SU-DHL-6 (cell line): ENCODE data around the gene NOP16.

ENCODE experiments used
- EZH2phosphoT487 ChIP-seq: fragments of 200-600 bp; sonication (generic), shearing (Covaris generic); conservative IDR thresholded peaks from 2 replicates; pipeline ENCODE4 v1.6.1; 2018; ENCODE audit warnings: mild to moderate bottlenecking, antibody characterized with exemption, low read length, moderate library complexity, mixed read lengths
- TF ChIP-seq, protein P1 (sequence below): fragments of 200-600 bp; sonication (generic); IDR thresholded peaks from one replicate; pipeline ENCODE4 v1.5.1; 2017; ENCODE audit warnings: antibody characterized with exemption, mild to moderate bottlenecking, low read length, moderate library complexity; ENCODE audit not compliant: insufficient read depth, poor library complexity, severe bottlenecking

DNA sequence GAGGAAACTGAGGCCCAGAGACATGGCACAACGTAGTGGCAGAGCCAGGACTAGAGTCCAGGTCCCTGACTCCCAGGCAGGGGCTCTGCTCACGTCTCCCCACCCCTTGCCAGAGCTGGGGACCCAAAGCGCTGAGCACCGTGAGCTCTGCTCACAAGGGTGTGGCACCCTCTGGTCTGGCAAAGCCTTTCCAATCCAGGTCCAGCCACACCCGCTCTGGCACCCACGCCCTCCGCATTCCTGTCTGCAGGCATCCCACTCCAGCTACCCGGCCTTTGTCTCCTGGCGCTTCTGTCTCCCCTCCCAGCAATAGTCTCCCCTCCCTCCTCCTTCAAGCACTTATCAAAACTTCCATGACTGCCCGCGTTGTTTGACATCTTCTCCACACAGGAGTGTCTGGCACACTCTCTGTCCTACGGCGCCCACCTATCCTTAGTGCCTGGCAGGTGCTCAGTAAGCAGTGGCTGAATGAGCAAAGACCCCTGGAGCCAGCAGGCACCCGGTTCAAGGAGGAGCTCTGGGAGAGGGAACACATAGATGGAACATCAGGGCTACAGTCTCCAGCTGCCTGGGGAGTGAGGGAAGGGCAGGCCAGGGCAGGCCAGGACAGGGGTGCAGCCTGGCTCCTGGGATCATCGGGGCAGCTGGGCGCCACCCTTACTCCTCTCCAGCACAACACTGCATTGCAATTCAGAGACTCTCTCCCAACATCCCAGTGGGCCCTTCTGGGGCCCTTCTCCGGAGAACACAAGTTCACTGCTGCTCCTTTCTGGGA, 12.2 kb upstream of the NOP16 start:
- TF ChIP-seq, protein P1, sequence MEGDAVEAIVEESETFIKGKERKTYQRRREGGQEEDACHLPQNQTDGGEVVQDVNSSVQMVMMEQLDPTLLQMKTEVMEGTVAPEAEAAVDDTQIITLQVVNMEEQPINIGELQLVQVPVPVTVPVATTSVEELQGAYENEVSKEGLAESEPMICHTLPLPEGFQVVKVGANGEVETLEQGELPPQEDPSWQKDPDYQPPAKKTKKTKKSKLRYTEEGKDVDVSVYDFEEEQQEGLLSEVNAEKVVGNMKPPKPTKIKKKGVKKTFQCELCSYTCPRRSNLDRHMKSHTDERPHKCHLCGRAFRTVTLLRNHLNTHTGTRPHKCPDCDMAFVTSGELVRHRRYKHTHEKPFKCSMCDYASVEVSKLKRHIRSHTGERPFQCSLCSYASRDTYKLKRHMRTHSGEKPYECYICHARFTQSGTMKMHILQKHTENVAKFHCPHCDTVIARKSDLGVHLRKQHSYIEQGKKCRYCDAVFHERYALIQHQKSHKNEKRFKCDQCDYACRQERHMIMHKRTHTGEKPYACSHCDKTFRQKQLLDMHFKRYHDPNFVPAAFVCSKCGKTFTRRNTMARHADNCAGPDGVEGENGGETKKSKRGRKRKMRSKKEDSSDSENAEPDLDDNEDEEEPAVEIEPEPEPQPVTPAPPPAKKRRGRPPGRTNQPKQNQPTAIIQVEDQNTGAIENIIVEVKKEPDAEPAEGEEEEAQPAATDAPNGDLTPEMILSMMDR: no peak
- no peak for TF ChIP-seq EZH2phosphoT487
